ENCODE results near the gene FAM76A.
"Not testable (repeated sequence)": the region's sequence is repeated elsewhere in the genome, so short reads cannot be mapped to it uniquely, and the experiment has no call there.

FAM76A gene

GRCh38 chr1:27779122-27779521, 53.4 kb downstream of the FAM76A start:
- no peak overlapping the region for H3K27ac ChIP-seq

GRCh38 chr1:27782950-27783349, 57.2 kb downstream of the FAM76A start:
- H3K27ac ChIP-seq: no peak overlapping the region
- no peak for TF ChIP-seq CTCF (IDR thresholded peaks at IDR 0.05)
- no peak for DNase-seq (ENCODE audit: low spot score)
- H3K4me3 ChIP-seq: no peak overlapping the region

More at GRCh38 chr1:27779122-27779521, 53.4 kb downstream of the FAM76A start:
- TF ChIP-seq CTCF (IDR thresholded peaks at IDR 0.05): no peak
- DNase-seq (ENCODE audit: low spot score): no peak
- no peak overlapping the region for H3K4me3 ChIP-seq

- no peak for DNase-seq (ENCODE audit: low spot score)
- Histone ChIP-seq H3K4me3 (no peak overlapping the region), H3K27ac (no peak overlapping the region)
- no peak for TF ChIP-seq CTCF (IDR thresholded peaks at IDR 0.05)
Observed at GRCh38 chr1:27784700-27785099, 58.9 kb downstream of the FAM76A start.

- H3K27ac ChIP-seq: peak overlapping the region in 1 of 2 donors; percentile 1
- TF ChIP-seq CTCF (IDR thresholded peaks at IDR 0.05): no peak
- DNase-seq (ENCODE audit: low spot score): no peak
Observed at GRCh38 chr1:27785781-27786455, 60.2 kb downstream of the FAM76A start.

GRCh38 chr1:27787895-27788294, 62.1 kb downstream of the FAM76A start:
- H3K27ac ChIP-seq: no peak overlapping the region
- no peak for TF ChIP-seq CTCF (IDR thresholded peaks at IDR 0.05)
- no peak for DNase-seq (ENCODE audit: low spot score)
- no peak overlapping the region for H3K4me3 ChIP-seq

More at GRCh38 chr1:27785781-27786455, 60.2 kb downstream of the FAM76A start:
- H3K4me3 ChIP-seq: no peak overlapping the region

GRCh38 chr1:27789540-27790041, 63.8 kb downstream of the FAM76A start:
- no peak overlapping the region for H3K4me3 ChIP-seq

GRCh38 chr1:27790270-27790669, 64.5 kb downstream of the FAM76A start:
- peak overlapping the region; percentile 23 to 54 for H3K27ac ChIP-seq
- not testable (repeated sequence) for H3K4me3 ChIP-seq; DNase-seq (ENCODE audit: low spot score)

More at GRCh38 chr1:27789540-27790041, 63.8 kb downstream of the FAM76A start:
- peak overlapping the region; percentile 23 to 54 for H3K27ac ChIP-seq
- no peak for TF ChIP-seq CTCF (IDR thresholded peaks at IDR 0.05)
- no peak for DNase-seq (ENCODE audit: low spot score)
